Cortex of kidney (tissue), 1 donor: ENCODE data around the gene KDM7A.

Experiments used
- DNase-seq: peaks from one replicate; lab custom pipeline; 2025; lab: John Stamatoyannopoulos, UW

Gene KDM7A, protein sequence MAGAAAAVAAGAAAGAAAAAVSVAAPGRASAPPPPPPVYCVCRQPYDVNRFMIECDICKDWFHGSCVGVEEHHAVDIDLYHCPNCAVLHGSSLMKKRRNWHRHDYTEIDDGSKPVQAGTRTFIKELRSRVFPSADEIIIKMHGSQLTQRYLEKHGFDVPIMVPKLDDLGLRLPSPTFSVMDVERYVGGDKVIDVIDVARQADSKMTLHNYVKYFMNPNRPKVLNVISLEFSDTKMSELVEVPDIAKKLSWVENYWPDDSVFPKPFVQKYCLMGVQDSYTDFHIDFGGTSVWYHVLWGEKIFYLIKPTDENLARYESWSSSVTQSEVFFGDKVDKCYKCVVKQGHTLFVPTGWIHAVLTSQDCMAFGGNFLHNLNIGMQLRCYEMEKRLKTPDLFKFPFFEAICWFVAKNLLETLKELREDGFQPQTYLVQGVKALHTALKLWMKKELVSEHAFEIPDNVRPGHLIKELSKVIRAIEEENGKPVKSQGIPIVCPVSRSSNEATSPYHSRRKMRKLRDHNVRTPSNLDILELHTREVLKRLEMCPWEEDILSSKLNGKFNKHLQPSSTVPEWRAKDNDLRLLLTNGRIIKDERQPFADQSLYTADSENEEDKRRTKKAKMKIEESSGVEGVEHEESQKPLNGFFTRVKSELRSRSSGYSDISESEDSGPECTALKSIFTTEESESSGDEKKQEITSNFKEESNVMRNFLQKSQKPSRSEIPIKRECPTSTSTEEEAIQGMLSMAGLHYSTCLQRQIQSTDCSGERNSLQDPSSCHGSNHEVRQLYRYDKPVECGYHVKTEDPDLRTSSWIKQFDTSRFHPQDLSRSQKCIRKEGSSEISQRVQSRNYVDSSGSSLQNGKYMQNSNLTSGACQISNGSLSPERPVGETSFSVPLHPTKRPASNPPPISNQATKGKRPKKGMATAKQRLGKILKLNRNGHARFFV

GRCh38 chr7:140176811-140177702 lies at the start of gene KDM7A:
Gene KDM7A (minus strand): TSS chr7:140176983. CDS start chr7:140176937, 46 bp downstream.
- DNase-seq = no peak

DNA sequence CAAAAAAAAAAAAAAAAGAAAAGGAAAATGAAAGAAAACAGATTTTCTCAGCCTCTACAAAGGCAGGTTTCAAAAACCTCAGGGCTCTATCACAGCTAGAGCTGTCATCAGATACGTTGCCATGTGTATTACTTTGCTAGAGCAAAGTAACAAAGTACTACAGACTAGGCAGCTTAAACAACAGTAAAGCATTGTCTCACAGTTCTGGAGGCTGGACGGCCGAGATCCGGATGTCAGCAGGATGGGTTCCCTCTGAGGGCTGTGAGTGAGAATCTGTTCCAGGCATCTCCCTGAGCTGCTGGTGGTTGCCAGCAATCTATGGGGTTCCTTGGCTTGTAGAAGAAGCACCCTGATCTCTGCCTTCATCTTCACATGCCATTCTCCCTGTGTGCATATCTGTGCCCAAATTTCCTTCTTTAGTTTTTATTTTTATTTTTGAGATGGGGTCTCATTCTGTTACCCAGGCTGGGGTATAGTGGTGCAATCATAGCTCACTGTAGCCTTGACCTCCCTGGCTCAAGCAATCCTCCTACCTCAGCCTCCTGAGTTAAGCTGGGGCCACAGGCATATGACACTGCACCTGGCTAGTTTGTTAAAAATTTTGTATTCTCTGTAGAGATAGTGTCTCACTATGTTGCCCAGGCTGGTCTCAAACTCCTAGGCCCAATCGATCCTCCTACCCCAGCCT lies 48.9 kb upstream of the KDM7A start:
- DNase-seq = no peak

- no peak for DNase-seq
These were observed 46.9 kb upstream of the KDM7A start for GRCh38 chr7:140223515-140224221.

DNA sequence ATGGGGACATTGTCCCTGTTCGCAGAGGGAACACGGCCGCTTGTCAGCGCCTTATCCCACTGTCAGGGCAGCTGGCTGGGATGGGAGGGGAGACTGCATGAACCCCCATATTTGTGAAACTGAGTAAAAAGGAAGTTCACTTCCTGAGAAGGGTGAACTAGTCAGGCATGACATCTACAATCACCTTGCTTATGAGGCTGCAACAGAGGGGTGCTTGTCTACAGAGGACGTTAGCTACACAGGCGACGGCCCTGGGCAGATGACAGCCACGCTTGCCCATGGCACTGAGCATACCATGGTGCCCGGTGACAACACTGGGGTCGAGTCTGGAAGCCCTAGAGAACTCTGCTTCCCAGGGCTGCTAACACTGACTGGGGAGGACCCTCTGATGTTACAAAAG lies 46.0 kb upstream of the KDM7A start:
- no peak for DNase-seq

DNA sequence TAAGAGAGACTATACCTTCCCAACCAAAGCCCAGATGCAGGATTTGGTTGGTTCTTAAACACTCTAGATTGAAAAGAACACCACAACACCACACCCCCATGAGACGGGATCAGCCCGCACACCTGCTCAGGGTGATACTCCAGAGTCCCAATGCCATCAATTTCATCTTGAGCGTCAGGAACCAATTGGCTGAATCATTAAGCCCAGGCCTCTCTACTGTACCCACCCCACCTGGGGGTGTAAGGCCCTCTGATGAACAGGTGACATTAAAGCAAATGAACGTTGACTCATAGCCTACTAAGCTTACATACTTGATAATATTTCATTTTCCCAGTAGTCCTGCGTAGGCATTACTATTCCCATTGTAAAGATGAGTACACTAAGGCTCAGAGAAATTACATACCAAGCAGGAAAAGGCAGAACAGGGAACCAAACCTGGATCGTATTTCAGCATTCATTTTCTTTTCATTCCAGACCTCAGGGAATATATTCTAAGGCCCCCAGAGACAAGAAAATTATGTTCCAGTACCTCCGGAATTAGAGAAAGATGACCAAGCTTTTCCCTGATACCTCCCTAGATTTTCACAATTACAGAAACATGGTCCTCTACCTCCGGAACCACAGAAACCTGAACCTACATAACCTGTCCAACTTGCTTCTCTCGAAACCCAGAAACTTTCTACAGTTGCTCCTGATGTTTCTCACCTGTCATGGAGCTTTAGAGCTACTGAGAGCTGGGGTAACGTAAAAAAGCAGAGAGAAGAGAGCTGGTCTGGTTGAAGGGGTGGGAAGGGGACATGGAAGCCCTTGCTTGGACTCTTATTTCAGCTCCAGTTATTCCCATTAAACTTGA lies 43.1 kb upstream of the KDM7A start:
- DNase-seq = no peak

GRCh38 chr7:140218656-140219055 lies 41.9 kb upstream of the KDM7A start:
- DNase-seq = no peak

GRCh38 chr7:140217750-140218501 lies 41.1 kb upstream of the KDM7A start:
- no peak for DNase-seq

DNA sequence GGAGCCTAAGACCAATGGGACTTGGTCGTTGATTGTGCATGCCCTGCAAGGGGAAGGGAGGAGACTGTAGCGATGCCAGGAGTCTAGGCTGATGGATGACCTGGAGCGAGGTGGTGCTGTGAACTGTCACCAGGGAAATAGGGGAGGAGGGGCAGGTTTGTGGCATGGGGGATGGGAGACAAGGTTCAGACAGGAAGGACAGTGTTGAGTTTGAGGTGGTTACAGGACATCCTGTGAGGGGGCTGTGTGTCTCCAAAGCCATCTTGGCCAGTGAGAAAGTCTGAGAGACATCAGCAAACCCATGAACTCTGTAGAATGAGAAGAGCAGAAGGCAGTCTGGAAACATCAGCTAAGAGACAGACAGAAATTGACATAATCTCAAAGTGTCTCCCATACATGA lies 38.5 kb upstream of the KDM7A start:
- no peak for DNase-seq

DNA sequence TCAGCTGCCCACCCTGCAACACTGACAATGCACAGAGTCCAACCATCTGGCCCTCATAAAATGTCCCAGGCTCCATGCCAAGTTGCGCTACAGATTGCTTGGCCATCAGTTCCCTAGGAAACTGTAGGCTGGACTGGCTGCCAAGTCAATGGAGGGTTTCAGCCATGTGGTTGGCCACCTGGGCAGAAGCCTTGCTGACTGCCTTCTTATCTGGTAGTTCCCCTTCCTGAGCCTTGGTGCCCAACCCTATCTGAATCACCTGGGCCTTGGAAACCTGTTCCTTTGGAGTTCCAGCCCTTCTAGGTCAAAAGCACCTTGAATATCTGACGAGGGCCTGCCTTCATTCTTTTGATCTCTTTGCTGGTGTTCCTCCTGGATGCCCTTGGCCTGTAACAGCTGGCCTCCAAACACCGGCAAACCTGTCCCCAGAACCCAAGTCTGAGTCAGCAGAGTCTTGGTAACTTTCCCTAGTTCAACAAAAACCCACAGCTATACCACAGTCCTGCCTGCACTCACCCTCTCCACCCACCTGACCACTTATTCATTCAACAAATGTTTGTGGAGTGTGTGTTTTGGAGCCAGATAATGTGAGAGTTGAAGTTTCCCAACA lies 37.4 kb upstream of the KDM7A start:
- no peak for DNase-seq

DNA sequence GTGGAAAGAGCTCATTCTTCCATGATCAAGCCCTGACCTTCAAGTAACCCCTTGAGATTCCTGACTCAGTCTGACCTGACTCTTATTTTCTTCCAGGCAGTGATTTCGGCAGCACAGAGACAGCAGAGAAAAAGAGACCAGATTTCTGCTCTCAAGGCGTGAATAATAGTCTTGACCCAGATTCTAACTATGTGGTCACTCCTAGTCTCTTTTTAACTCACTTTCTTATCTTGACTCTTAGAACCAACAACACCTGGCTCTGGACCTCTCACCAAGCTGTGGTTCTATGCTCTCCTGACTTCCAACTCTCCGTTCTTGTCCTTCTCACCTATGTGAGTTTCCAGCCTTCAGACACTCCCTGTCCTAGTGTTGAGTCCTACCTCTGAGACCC lies 36.9 kb upstream of the KDM7A start:
- DNase-seq = no peak

- DNase-seq = no peak
These were observed 35.5 kb upstream of the KDM7A start for GRCh38 chr7:140212100-140212881.

GRCh38 chr7:140211698-140212097 lies 34.9 kb upstream of the KDM7A start:
- no peak for DNase-seq

- no peak for DNase-seq
These were observed 33.3 kb upstream of the KDM7A start for GRCh38 chr7:140209866-140210609.

- DNase-seq = no peak
These were observed 30.0 kb upstream of the KDM7A start for GRCh38 chr7:140206616-140207389.

DNA sequence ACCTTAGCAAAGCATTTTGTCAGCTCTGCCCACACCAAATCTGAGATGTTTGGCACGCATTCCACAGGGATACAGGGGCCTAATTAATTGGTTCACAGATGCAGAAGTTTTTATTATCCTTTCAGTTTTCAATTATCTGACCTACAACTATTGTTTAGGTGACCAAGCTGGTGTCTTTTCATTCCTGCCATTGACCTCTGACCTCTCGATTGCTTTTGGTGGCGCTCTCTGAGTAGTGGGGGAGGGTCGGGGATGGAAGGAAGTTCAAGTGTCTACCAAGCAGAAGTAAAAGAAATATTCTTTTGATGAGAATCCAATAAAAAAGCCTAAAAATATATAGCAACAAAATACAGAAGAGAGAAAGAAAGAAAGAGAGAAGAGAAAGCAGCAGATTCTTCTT lies 28.8 kb upstream of the KDM7A start:
- DNase-seq = no peak

DNA sequence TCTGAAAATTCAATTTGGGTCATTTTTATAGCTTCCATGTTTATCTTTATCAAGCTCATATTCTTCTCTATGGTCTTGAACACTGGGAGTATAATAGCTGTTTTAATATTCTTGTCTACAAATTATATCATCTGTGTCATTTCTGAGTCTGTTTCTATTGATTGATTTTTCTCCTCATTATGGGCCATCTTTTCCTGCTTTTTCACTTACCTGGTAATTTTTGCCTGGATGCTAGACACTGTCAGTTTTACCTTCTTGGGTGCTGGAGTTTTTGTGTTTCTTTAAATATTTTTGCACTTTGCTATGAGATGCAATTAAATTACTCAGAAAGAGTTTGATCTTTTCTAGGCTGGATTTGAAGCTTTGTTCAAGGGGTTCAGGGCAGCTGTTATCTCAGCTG lies 26.8 kb upstream of the KDM7A start:
- no peak for DNase-seq
